ENCODE results near the gene PDE1A. TPM values are rescaled to one million over a fixed set of nuclear protein-coding genes. Genes with fewer than 3 reads are reported as not detected.

The PDE1A gene
- total RNA-seq, 2 donors from 2014 or later, result 0.31 TPM; not detected in 1

- Mint-ChIP-seq H3K4me1 (no peaks in the 10 kb centered on the region), H3K4me3 (no peak overlapping the region), H3K27me3 (ENCODE audit: insufficient read depth) (no peaks in the 10 kb centered on the region), H3K27ac (no peak overlapping the region), H3K9me3 (peaks cover 29% of the 10 kb centered on the region), H3K36me3 (ENCODE audit: low read depth) (no peaks in the 10 kb centered on the region)
- H3K9me3 ChIP-seq (ENCODE audit: control insufficient read depth, low read length), result peaks cover 3% of the 10 kb centered on the region
- H3K9ac ChIP-seq (ENCODE audit: extremely low read depth, low read length, poor library complexity, severe bottlenecking), result no peak overlapping the region
- H3K4me3 ChIP-seq (ENCODE audit: low read length), result no peak overlapping the region
- H3K27me3 ChIP-seq (ENCODE audit: control insufficient read depth, insufficient read depth, low read length, poor library complexity, severe bottlenecking), result no peaks in the 10 kb centered on the region
- no peak overlapping the region for H3K27ac ChIP-seq (ENCODE audit: low read depth, low read length)
- WGBS, 2 experiments (ENCODE audit: insufficient coverage in 1 of 2, insufficient read length in 1 of 2), result 90% methylated on average over 1 of the region's 1 CpG; no CpG with 5 or more reads in 1 of the 2 experiments
- DNase-seq, result no peak
- H3K36me3 ChIP-seq (ENCODE audit: control insufficient read depth, insufficient read depth, low read length), result no peaks in the 10 kb centered on the region
- no peak for TF ChIP-seq CTCF (conservative IDR thresholded peaks at IDR 0.05)
- H3K4me1 ChIP-seq (ENCODE audit: control insufficient read depth, insufficient read depth, low read length), result no peaks in the 10 kb centered on the region
Observed at GRCh38 chr2:182377467-182377866, 49.4 kb downstream of the PDE1A start.

- Mint-ChIP-seq H3K4me1 (no peaks in the 10 kb centered on the region), H3K27ac (no peak overlapping the region), H3K9me3 (peaks cover 29% of the 10 kb centered on the region), H3K27me3 (ENCODE audit: insufficient read depth) (no peaks in the 10 kb centered on the region), H3K36me3 (ENCODE audit: low read depth) (no peaks in the 10 kb centered on the region), H3K4me3 (no peak overlapping the region)
- 76 to 88% methylated on average over 1 of the region's 1 CpG for WGBS, 2 experiments (ENCODE audit: insufficient coverage in 1 of 2, insufficient read length in 1 of 2)
- Histone ChIP-seq H3K27ac (ENCODE audit: low read depth, low read length) (no peak overlapping the region), H3K4me1 (ENCODE audit: control insufficient read depth, insufficient read depth, low read length) (no peaks in the 10 kb centered on the region), H3K36me3 (ENCODE audit: control insufficient read depth, insufficient read depth, low read length) (no peaks in the 10 kb centered on the region), H3K9me3 (ENCODE audit: control insufficient read depth, low read length) (peaks cover 3% of the 10 kb centered on the region), H3K4me3 (ENCODE audit: low read length) (no peak overlapping the region), H3K9ac (ENCODE audit: extremely low read depth, low read length, poor library complexity, severe bottlenecking) (no peak overlapping the region), H3K27me3 (ENCODE audit: control insufficient read depth, insufficient read depth, low read length, poor library complexity, severe bottlenecking) (no peaks in the 10 kb centered on the region)
- DNase-seq, result no peak
- TF ChIP-seq CTCF (conservative IDR thresholded peaks at IDR 0.05), result no peak
Observed at GRCh38 chr2:182375862-182376261, 51.0 kb downstream of the PDE1A start.

GRCh38 chr2:182372661-182373060 is 54.2 kb downstream of the PDE1A start:
- no peaks in the 10 kb centered on the region for H3K36me3 Mint-ChIP-seq (ENCODE audit: low read depth)
- no peak overlapping the region for H3K4me3 Mint-ChIP-seq
- DNase-seq, result no peak
- H3K9me3 Mint-ChIP-seq, result peaks cover 29% of the 10 kb centered on the region
- Histone ChIP-seq H3K36me3 (ENCODE audit: control insufficient read depth, insufficient read depth, low read length) (no peaks in the 10 kb centered on the region), H3K4me1 (ENCODE audit: control insufficient read depth, insufficient read depth, low read length) (no peaks in the 10 kb centered on the region), H3K9me3 (ENCODE audit: control insufficient read depth, low read length) (peaks cover 3% of the 10 kb centered on the region), H3K27ac (ENCODE audit: low read depth, low read length) (no peak overlapping the region), H3K27me3 (ENCODE audit: control insufficient read depth, insufficient read depth, low read length, poor library complexity, severe bottlenecking) (no peaks in the 10 kb centered on the region), H3K9ac (ENCODE audit: extremely low read depth, low read length, poor library complexity, severe bottlenecking) (no peak overlapping the region), H3K4me3 (ENCODE audit: low read length) (no peak overlapping the region)
- no peaks in the 10 kb centered on the region for H3K27me3 Mint-ChIP-seq (ENCODE audit: insufficient read depth)
- H3K4me1 Mint-ChIP-seq, result no peaks in the 10 kb centered on the region
- 78 to 89% methylated on average over 2 of the region's 2 CpGs for WGBS, 2 experiments (ENCODE audit: insufficient coverage in 1 of 2, insufficient read length in 1 of 2)
- TF ChIP-seq CTCF (conservative IDR thresholded peaks at IDR 0.05), result no peak
- H3K27ac Mint-ChIP-seq, result peak overlapping the region; percentile 50
